ENCODE results near the gene TP53AIP1. TPM values are rescaled to one million over a fixed set of nuclear protein-coding genes. Genes with fewer than 3 reads are reported as not detected.

Gene TP53AIP1
- total RNA-seq, 6 experiments from 2014 or later = 0.22 TPM; not detected in 5

DNA sequence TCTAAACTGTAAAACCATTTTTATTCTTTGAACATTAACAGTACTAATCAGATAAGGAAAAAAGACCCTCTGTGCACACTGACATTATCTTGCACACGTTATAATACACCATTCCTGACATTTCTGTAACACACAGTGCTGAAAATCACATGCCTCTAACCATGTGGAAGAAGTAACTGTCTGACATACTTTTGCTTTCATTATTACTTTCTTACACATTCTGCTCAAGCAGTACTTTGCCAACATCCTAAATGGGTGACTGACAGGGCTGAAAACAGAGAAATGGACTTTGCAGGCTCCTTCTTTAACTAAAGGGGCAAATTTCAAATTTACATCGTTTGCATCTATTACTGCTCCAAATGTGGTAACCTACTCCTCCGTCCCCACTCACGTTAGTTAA lies 22.8 kb upstream of the TP53AIP1 start:
- ATAC-seq (peak; percentile 22 to 66 (median 46)), DNase-seq (no peak)
- intact Hi-C loops (cut with DNase I) = no loop called here
- no peak for TF ChIP-seq POLR2A (IDR thresholded peaks at IDR 0.05)
- TF ChIP-seq, protein P1, sequence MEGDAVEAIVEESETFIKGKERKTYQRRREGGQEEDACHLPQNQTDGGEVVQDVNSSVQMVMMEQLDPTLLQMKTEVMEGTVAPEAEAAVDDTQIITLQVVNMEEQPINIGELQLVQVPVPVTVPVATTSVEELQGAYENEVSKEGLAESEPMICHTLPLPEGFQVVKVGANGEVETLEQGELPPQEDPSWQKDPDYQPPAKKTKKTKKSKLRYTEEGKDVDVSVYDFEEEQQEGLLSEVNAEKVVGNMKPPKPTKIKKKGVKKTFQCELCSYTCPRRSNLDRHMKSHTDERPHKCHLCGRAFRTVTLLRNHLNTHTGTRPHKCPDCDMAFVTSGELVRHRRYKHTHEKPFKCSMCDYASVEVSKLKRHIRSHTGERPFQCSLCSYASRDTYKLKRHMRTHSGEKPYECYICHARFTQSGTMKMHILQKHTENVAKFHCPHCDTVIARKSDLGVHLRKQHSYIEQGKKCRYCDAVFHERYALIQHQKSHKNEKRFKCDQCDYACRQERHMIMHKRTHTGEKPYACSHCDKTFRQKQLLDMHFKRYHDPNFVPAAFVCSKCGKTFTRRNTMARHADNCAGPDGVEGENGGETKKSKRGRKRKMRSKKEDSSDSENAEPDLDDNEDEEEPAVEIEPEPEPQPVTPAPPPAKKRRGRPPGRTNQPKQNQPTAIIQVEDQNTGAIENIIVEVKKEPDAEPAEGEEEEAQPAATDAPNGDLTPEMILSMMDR (IDR thresholded peaks at IDR 0.05) = no peak
- H3K4me1 ChIP-seq = peaks cover 0 to 3% (median 0%) of the 10 kb centered on the region in 4 donors
- H3K27me3 ChIP-seq = no peaks in the 10 kb centered on the region
- peaks cover 0 to 16% (median 4%) of the 10 kb centered on the region in 4 donors for H3K36me3 ChIP-seq
- 53% methylated on average over 4 of the region's 4 CpGs for WGBS (ENCODE audit: insufficient coverage, low coverage, low lambda C conversion rate, missing lambda C conversion rate)
- H3K4me3 ChIP-seq = no peak overlapping the region
- no peak overlapping the region for H3K27ac ChIP-seq
- no peaks in the 10 kb centered on the region for H3K9me3 ChIP-seq

DNA sequence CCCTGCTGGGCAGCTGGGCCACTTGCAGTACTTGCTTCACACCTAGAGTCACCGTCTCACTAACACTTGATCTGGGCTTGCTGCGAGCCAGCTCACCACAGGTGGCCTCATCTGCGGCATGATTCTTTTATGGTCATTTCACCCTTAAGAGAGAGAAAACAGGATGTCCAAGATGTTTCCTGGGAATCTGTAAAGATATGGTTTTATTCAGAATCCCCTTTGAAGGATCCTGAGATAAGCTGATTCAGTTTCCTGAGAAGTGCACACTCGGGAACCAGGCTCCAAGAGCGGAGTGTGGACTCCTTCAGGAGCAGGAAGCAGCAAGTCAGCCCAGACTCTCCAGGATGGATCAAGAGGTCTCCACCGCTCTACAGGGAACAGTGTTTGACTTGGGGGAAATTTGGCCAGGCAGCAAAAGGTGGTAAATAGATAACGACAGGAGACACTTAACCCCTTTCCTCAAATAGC lies 21.8 kb upstream of the TP53AIP1 start:
- no peak for DNase-seq
- intact Hi-C loops (cut with DNase I) = no loop called here

DNA sequence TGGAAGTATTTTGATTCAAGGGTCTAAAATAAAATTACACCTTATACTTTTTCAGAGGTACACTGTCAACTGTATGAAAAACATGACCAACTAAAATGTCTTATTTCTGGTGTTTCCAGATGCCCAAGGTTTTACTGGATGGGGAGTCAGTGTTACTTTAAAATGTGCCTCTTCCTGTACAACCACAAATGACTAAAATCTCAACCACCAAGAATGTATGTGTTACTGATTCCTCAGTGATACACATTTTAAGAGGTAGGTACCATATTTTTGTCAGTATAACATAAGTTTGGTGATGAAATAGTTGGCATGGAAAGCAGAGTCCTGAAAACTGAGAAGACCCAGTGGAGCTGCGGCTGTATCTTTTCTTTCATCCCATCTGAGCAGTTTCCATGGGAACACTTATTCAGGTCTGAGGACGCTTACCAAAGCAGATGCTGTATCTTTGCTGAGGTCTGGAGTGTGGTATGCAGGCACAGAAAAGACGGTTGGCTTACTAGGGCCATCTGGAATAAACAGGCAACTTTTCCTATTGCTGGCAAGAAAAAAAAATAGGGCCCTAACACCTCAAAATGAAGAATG lies 21.2 kb upstream of the TP53AIP1 start:
- intact Hi-C loops (cut with DNase I) = no loop called here
- TF ChIP-seq, protein P1 (IDR thresholded peaks at IDR 0.05) = no peak
- no peak for TF ChIP-seq POLR2A (IDR thresholded peaks at IDR 0.05)
- Histone ChIP-seq H3K4me3 (no peak overlapping the region), H3K4me1 (peaks cover 0 to 3% (median 0%) of the 10 kb centered on the region in 4 donors), H3K9me3 (no peaks in the 10 kb centered on the region), H3K27me3 (no peaks in the 10 kb centered on the region), H3K27ac (no peak overlapping the region), H3K36me3 (peaks cover 0 to 1% (median 0%) of the 10 kb centered on the region in 4 donors)
- DNase-seq = no peak
- WGBS (ENCODE audit: insufficient coverage, low coverage, low lambda C conversion rate, missing lambda C conversion rate) = 74% methylated on average over 2 of the region's 3 CpGs
- no peak for ATAC-seq

More for the DNA sequence above, 21.8 kb upstream of the TP53AIP1 start:
- Histone ChIP-seq H3K4me3 (no peak overlapping the region), H3K9me3 (no peaks in the 10 kb centered on the region), H3K27ac (no peak overlapping the region), H3K4me1 (peaks cover 0 to 3% (median 0%) of the 10 kb centered on the region in 4 donors), H3K27me3 (no peaks in the 10 kb centered on the region), H3K36me3 (peaks cover 0 to 7% (median 0%) of the 10 kb centered on the region in 4 donors)
- WGBS (ENCODE audit: insufficient coverage, low coverage, low lambda C conversion rate, missing lambda C conversion rate) = 68% methylated on average over 5 of the region's 7 CpGs
- TF ChIP-seq POLR2A (IDR thresholded peaks at IDR 0.05) = no peak
- TF ChIP-seq, protein P1 (IDR thresholded peaks at IDR 0.05) = no peak
- peak; percentile 39 to 74 (median 52) for ATAC-seq

DNA sequence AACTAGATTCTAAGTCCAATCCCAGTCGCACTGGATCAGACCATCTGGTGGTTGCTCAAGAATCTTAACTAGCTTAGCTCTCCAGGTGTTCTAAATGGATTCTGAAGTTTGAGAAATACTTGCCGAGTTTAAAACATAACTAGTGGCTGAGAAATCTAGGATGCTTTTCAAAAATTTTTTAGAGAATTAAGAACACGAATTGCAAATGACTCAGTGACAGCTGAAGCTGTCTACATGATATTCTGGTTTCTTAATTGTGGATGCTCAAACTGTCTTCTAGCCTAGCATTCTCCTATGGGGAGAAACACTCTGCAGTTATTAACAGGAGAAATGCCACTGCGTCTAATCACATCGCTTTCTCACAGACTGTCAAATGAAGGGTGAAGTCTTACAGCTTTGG lies 20.2 kb upstream of the TP53AIP1 start:
- TF ChIP-seq, protein P1 (IDR thresholded peaks at IDR 0.05) = no peak
- TF ChIP-seq POLR2A (IDR thresholded peaks at IDR 0.05) = no peak
- no peaks in the 10 kb centered on the region for H3K27me3 ChIP-seq
- no peak overlapping the region for H3K27ac ChIP-seq
- no peaks in the 10 kb centered on the region for H3K9me3 ChIP-seq
- intact Hi-C loops (cut with DNase I) = no loop called here
- H3K4me1 ChIP-seq = peaks cover 0 to 3% (median 0%) of the 10 kb centered on the region in 4 donors
- no peaks in the 10 kb centered on the region for H3K36me3 ChIP-seq
- WGBS (ENCODE audit: insufficient coverage, low coverage, low lambda C conversion rate, missing lambda C conversion rate) = 75% methylated on average over 4 of the region's 5 CpGs
- H3K4me3 ChIP-seq = no peak overlapping the region
- DNase-seq = no peak
- ATAC-seq = no peak
